ENCODE results near the gene HPN.
"Not testable (repeated sequence)": the region's sequence is repeated elsewhere in the genome, so short reads cannot be mapped to it uniquely, and the experiment has no call there.

The HPN gene

GRCh38 chr19:35009424-35010415, 31.8 kb upstream of the HPN start:
- no peak for DNase-seq

- DNase-seq = no peak
These were observed 30.3 kb upstream of the HPN start for GRCh38 chr19:35011091-35011689.

GRCh38 chr19:35011737-35012682, 29.5 kb upstream of the HPN start:
- no peak for DNase-seq

GRCh38 chr19:35013041-35013819, 28.3 kb upstream of the HPN start:
- peak; percentile 84 for DNase-seq

- DNase-seq = no peak
These were observed 27.4 kb upstream of the HPN start for GRCh38 chr19:35013820-35014754.

GRCh38 chr19:35014774-35015173, 26.7 kb upstream of the HPN start:
- not testable (repeated sequence) for DNase-seq

- DNase-seq = no peak
These were observed 26.1 kb upstream of the HPN start for GRCh38 chr19:35015270-35015953.

- no peak for DNase-seq
These were observed 25.6 kb upstream of the HPN start for GRCh38 chr19:35015954-35016351.

GRCh38 chr19:35017507-35017906, 24.0 kb upstream of the HPN start:
- DNase-seq = no peak

- no peak for DNase-seq
These were observed 23.1 kb upstream of the HPN start for GRCh38 chr19:35018379-35018778.

GRCh38 chr19:35019144-35019543, 22.4 kb upstream of the HPN start:
- DNase-seq = no peak

GRCh38 chr19:35021016-35021415, 20.5 kb upstream of the HPN start:
- DNase-seq = no peak

GRCh38 chr19:35021596-35021995, 19.9 kb upstream of the HPN start:
- no peak for DNase-seq

- DNase-seq = no peak
These were observed 19.1 kb upstream of the HPN start for GRCh38 chr19:35022460-35022859.

- no peak for DNase-seq
These were observed 18.1 kb upstream of the HPN start for GRCh38 chr19:35023428-35023827.

GRCh38 chr19:35024095-35024494, 17.4 kb upstream of the HPN start:
- DNase-seq = no peak

- DNase-seq = no peak
These were observed 15.6 kb upstream of the HPN start for GRCh38 chr19:35025969-35026368.

- no peak for DNase-seq
These were observed 15.1 kb upstream of the HPN start for GRCh38 chr19:35026418-35026817.

GRCh38 chr19:35027009-35027408, 14.5 kb upstream of the HPN start:
- no peak for DNase-seq

- DNase-seq = no peak
These were observed 13.5 kb upstream of the HPN start for GRCh38 chr19:35027851-35028599.
